UCSD-AML1 (cell line): Measurements from ENCODE around the gene STAT6.
"Not testable (repeated sequence)": the region's sequence is repeated elsewhere in the genome, so short reads cannot be mapped to it uniquely, and the experiment has no call there.

Source experiments
- DNase-seq: peaks from one replicate; lab custom pipeline; 2025; ENCODE audit not compliant: unreplicated experiment; lab: John Stamatoyannopoulos, UW

Gene STAT6

GRCh38 chr12:57053901-57054300 lies 57.3 kb downstream of the STAT6 start:
- DNase-seq: not testable (repeated sequence)

GRCh38 chr12:57053146-57053545 lies 58.0 kb downstream of the STAT6 start:
- not testable (repeated sequence) for DNase-seq

GRCh38 chr12:57051011-57051410 lies 60.2 kb downstream of the STAT6 start:
- DNase-seq: no peak

- DNase-seq: no peak
Measured at GRCh38 chr12:57049890-57050289, 61.3 kb downstream of the STAT6 start, which contains the start of gene MYO1A. Gene MYO1A (minus strand): TSS chr12:57050129. CDS start chr12:57048323, 1,806 bp downstream.

GRCh38 chr12:57049119-57049446 lies 62.1 kb downstream of the STAT6 start:
- DNase-seq: no peak

GRCh38 chr12:57048423-57049118 lies 62.6 kb downstream of the STAT6 start:
- DNase-seq: no peak

- no peak for DNase-seq
Measured at GRCh38 chr12:57047981-57048380, 63.2 kb downstream of the STAT6 start.

GRCh38 chr12:57046947-57047890 lies 63.9 kb downstream of the STAT6 start:
- no peak for DNase-seq

GRCh38 chr12:57046086-57046791 lies 64.9 kb downstream of the STAT6 start:
- DNase-seq: no peak
